Breast epithelium (tissue), 3 donors: ENCODE results near the gene PICALM.

Source experiments
- POLR2A ChIP-seq: fragments of 450-650 bp; IDR thresholded peaks from one replicate; pipeline ENCODE4 v1.6.1; 2016; ENCODE audit warnings: antibody characterized with exemption, mild to moderate bottlenecking, moderate library complexity
- TF ChIP-seq, protein P1 (sequence below), 3 donors: fragments of 450-650 bp; IDR thresholded peaks; one replicate each; pipeline ENCODE4 v1.5.1; 2016 to 2017; ENCODE audit warnings: antibody characterized with exemption in 3 of 3, mild to moderate bottlenecking in 3 of 3, moderate library complexity in 3 of 3

DNA sequence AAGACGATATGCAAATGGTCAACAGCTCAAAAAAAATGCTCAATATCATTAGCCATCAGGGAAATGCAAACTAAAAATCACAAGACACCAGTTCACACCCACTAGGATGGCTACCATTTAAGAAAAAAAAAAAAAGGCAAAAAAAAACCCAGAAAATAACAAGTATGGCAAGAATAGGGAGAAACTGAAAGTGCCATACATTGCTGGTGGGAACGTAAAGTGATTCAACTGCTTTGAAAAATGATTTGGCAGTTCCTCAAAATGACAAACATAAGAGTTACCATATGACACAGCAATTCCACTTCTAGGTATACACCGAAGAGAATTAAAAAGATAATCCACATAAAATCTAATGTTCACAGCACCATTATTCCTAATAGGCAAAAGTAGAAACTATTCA lies 47.5 kb downstream of the PICALM start:
- TF ChIP-seq, protein P1, sequence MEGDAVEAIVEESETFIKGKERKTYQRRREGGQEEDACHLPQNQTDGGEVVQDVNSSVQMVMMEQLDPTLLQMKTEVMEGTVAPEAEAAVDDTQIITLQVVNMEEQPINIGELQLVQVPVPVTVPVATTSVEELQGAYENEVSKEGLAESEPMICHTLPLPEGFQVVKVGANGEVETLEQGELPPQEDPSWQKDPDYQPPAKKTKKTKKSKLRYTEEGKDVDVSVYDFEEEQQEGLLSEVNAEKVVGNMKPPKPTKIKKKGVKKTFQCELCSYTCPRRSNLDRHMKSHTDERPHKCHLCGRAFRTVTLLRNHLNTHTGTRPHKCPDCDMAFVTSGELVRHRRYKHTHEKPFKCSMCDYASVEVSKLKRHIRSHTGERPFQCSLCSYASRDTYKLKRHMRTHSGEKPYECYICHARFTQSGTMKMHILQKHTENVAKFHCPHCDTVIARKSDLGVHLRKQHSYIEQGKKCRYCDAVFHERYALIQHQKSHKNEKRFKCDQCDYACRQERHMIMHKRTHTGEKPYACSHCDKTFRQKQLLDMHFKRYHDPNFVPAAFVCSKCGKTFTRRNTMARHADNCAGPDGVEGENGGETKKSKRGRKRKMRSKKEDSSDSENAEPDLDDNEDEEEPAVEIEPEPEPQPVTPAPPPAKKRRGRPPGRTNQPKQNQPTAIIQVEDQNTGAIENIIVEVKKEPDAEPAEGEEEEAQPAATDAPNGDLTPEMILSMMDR (IDR thresholded peaks at IDR 0.05), result no peak
- TF ChIP-seq POLR2A, result no peak
